ENCODE results near the gene AIFM1. TPM values are rescaled to one million over a fixed set of nuclear protein-coding genes. Genes with fewer than 3 reads are reported as not detected.

The AIFM1 gene
- total and polyA plus RNA-seq, 2 of the 4 experiments (the other 2 are of a cell fraction) = 22.0 to 27.4 TPM

DNA sequence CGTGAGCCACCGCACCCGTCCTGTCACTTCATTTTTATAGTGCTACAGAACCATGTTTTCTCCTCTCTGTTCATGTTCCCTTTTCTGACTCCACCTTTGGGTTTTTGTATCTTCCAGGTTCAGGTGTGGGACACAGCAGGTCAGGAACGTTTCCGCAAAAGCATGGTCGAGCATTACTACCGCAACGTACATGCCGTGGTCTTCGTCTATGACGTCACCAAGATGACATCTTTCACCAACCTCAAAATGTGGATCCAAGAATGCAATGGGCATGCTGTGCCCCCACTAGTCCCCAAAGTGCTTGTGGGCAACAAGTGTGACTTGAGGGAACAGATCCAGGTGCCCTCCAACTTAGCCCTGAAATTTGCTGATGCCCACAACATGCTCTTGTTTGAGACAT is 18.5 kb upstream of the AIFM1 start:
- H2BK20ac ChIP-seq (ENCODE audit: low read depth, low read length) = no peak overlapping the region

More for the DNA sequence above, 18.5 kb upstream of the AIFM1 start:
- Histone ChIP-seq H3K9ac (ENCODE audit: low read depth, low read length) (no peak overlapping the region), H3K4ac (ENCODE audit: low read depth, low read length) (no peak overlapping the region), H3K23ac (ENCODE audit: low read depth, low read length) (no peak overlapping the region), H2AK5ac (ENCODE audit: low read depth, low read length) (no peak overlapping the region), H4K91ac (ENCODE audit: insufficient read depth, low read depth, low read length) (no peak overlapping the region), H4K5ac (ENCODE audit: low read depth, low read length) (no peak overlapping the region), H3K27me3 (ENCODE audit: control insufficient read depth, insufficient read depth, low read length) (no peaks in the 10 kb centered on the region; the same call in 1 of the 2 replicates), H3K4me1 (ENCODE audit: control insufficient read depth, insufficient read depth, low read length) (no peaks in the 10 kb centered on the region), H3K4me2 (ENCODE audit: low read depth, low read length) (no peak overlapping the region), H2AFZ (replicated peaks; ENCODE audit: low read length, poor library complexity) (no peak overlapping the region), H2BK5ac (ENCODE audit: low read depth, low read length, poor library complexity, severe bottlenecking) (no peak overlapping the region), H2BK15ac (ENCODE audit: low read depth, low read length) (no peak overlapping the region), H3K27ac (ENCODE audit: insufficient read depth, low read length) (no peak overlapping the region), H3K4me3 (ENCODE audit: insufficient read depth, low read depth, low read length) (no peak overlapping the region), H4K8ac (ENCODE audit: low read depth in 2 of 2, low read length in 2 of 2) (no peak overlapping the region), H3K18ac (ENCODE audit: low read depth, low read length) (no peak overlapping the region), H3K14ac (replicated peaks; ENCODE audit: low read depth, low read length) (no peak overlapping the region), H3K9me1 (ENCODE audit: insufficient read depth, low read length) (no peaks in the 10 kb centered on the region; the same call in 1 of the 2 replicates), H2AK9ac (replicated peaks; ENCODE audit: low read depth, low read length, poor library complexity) (no peak overlapping the region), H3K9me3 (ENCODE audit: control insufficient read depth, insufficient read depth, low read length) (no peaks in the 10 kb centered on the region), H3K56ac (ENCODE audit: extremely low read depth, insufficient read depth, low read length) (no peak overlapping the region), H2BK120ac (ENCODE audit: low read depth, low read length) (no peak overlapping the region), H4K20me1 (ENCODE audit: insufficient read depth, low read length) (no peaks in the 10 kb centered on the region; the same call in 1 of the 2 replicates), H3K79me1 (ENCODE audit: low read depth in 1 of 2, low read length in 2 of 2) (no peaks in the 10 kb centered on the region), H3K36me3 (ENCODE audit: control insufficient read depth, insufficient read depth, low read length) (no peaks in the 10 kb centered on the region)
- POLR2A ChIA-PET (ENCODE audit: unreplicated experiment) = no interaction called here
- in situ Hi-C loops (cut with MboI; ENCODE audit: low sequenced_read_pairs) = loop anchor here (25.0 kb wide), 1 partner anchor 572 kb away; no protein-coding TSS in a partner anchor
- CTCF ChIA-PET = no interaction called here
- dilution Hi-C loops (cut with HindIII; ENCODE audit: low sequenced_read_pairs, unreplicated experiment) = no loop called here
- WGBS, 2 experiments (ENCODE audit: extremely low coverage in 2 of 2, insufficient read length in 1 of 2) = 100% methylated on average over 3 of the region's 11 CpGs; no CpG with 5 or more reads in 1 of the 2 experiments
- TF ChIP-seq RFX5 (IDR thresholded peaks at IDR 0.05; ENCODE audit: low read depth, low read length) = no peak
- TF ChIP-seq MAFK (IDR thresholded peaks at IDR 0.05; ENCODE audit: low read depth, low read length) = no peak
- TF ChIP-seq CHD1 (IDR thresholded peaks at IDR 0.05; ENCODE audit: low read depth, low read length) = no peak
- no peak for TF ChIP-seq CEBPB (IDR thresholded peaks at IDR 0.05; ENCODE audit: low read depth, low read length)
- TF ChIP-seq FOS (IDR thresholded peaks at IDR 0.05; ENCODE audit: low read depth, low read length) = no peak
- no peak for TF ChIP-seq SMC3 (IDR thresholded peaks at IDR 0.05; ENCODE audit: low read depth, low read length)
- TF ChIP-seq MAZ (IDR thresholded peaks at IDR 0.05; ENCODE audit: borderline replicate concordance, low read depth, low read length) = no peak
- TF ChIP-seq, protein P1, sequence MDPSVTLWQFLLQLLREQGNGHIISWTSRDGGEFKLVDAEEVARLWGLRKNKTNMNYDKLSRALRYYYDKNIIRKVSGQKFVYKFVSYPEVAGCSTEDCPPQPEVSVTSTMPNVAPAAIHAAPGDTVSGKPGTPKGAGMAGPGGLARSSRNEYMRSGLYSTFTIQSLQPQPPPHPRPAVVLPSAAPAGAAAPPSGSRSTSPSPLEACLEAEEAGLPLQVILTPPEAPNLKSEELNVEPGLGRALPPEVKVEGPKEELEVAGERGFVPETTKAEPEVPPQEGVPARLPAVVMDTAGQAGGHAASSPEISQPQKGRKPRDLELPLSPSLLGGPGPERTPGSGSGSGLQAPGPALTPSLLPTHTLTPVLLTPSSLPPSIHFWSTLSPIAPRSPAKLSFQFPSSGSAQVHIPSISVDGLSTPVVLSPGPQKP (IDR thresholded peaks at IDR 0.05; ENCODE audit: borderline replicate concordance, low read depth, low read length) = no peak
- no TSS peak for BruUV-seq (replicated peaks)
- intact Hi-C loops (cut with micrococcal nuclease) = no loop called here
- no peak for ATAC-seq (ENCODE audit: low read depth)
- DNase-seq = no peak

Data from IMR-90 (cell line).